Spleen (tissue), 7 donors: ENCODE measurements around the gene STARD13.

ENCODE experiments used
- POLR2A ChIP-seq, 3 donors: fragments of 450-650 bp; IDR thresholded peaks; one replicate each; pipeline ENCODE4 v1.5.1; 2017; ENCODE audit warnings: antibody characterized with exemption in 3 of 3, mild to moderate bottlenecking in 1 of 3
- TF ChIP-seq, protein P1 (sequence below), 11 experiments: fragments of 200-600 bp in 7 of 11; fragments of 450-650 bp in 4 of 11; sonication (generic) in 4 of 11; IDR thresholded peaks in 8 of 11; conservative IDR thresholded peaks in 3 of 11; 1 replicate in 7 of 11; 2 replicates in 4 of 11; pipeline versions ENCODE4 v1.4.0 to v1.8.0; 2016 to 2021; ENCODE audit warnings: antibody characterized with exemption in 11 of 11, inconsistent platforms in 4 of 11, mild to moderate bottlenecking in 1 of 11
- donor health status: DM: no; HTN: no; CAD: no; lungs with moderate emphysema.
- donor health status: DM: no; HTN: no; CAD: no.
- donor health status: DM: no; HTN: no; CAD: no.

DNA sequence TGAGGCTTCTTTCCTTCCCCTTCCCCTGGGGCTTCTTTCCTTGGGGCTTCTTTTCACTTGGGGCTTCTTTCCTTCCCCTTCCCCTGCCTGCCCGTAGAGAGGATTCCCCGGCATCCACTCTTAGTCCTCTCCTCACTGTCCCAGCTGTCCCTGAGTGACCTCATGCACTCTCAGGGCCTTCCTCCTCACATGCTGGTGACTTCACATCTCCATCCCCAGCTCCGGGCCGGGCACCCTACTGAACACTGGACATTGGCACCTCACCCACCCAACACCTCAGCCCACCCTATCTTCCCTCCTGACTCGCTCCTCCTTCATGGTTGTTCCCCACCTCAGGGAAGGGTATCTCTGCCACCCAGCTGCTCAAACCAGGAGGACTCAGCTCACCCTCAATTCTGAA lies 130.6 kb downstream of the STARD13 start:
- TF ChIP-seq, protein P1, sequence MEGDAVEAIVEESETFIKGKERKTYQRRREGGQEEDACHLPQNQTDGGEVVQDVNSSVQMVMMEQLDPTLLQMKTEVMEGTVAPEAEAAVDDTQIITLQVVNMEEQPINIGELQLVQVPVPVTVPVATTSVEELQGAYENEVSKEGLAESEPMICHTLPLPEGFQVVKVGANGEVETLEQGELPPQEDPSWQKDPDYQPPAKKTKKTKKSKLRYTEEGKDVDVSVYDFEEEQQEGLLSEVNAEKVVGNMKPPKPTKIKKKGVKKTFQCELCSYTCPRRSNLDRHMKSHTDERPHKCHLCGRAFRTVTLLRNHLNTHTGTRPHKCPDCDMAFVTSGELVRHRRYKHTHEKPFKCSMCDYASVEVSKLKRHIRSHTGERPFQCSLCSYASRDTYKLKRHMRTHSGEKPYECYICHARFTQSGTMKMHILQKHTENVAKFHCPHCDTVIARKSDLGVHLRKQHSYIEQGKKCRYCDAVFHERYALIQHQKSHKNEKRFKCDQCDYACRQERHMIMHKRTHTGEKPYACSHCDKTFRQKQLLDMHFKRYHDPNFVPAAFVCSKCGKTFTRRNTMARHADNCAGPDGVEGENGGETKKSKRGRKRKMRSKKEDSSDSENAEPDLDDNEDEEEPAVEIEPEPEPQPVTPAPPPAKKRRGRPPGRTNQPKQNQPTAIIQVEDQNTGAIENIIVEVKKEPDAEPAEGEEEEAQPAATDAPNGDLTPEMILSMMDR (IDR thresholded peaks at IDR 0.05 in 8 of 11, conservative IDR thresholded peaks at IDR 0.05 in 3 of 11) = no peak
- TF ChIP-seq POLR2A (IDR thresholded peaks at IDR 0.05) = no peak
